Placental pericyte (primary cell): ENCODE data around the gene TMPRSS13. TPM values are rescaled to one million over a fixed set of nuclear protein-coding genes. Genes with fewer than 3 reads are reported as not detected.

ENCODE experiments used
- total RNA-seq: library from RNA; depleted of rRNA; stranded (reverse); fragments of >200 nt; gene quantifications from 2 replicates; pipeline ENCODE4 v1.2.3, GENCODE V29; 2012

TMPRSS13 gene
- not detected in 2 replicates for total RNA-seq

GRCh38 chr11:117929142-117929915 lies at the start of gene TMPRSS13:
TSS of gene TMPRSS13 (minus strand) at chr11:117929402. CDS start at chr11:117929307, 95 bp downstream.

GRCh38 chr11:117876341-117877119 lies 52.7 kb downstream of the TMPRSS13 start, which contains the start of gene FXYD6:
TSS of gene FXYD6 (minus strand) at chr11:117876658. CDS start at chr11:117842776, 33,882 bp downstream.

Other genes starting within 250 kb of the TMPRSS13 start
- gene DSCAML1, start 132.2 kb downstream of the TMPRSS13 start, total RNA-seq: not detected in 2 replicates
- gene FXYD2, start 104.7 kb downstream of the TMPRSS13 start, total RNA-seq: 0.22 TPM in 1 of 2 replicates, not detected in the other
- gene FXYD6, start 52.7 kb downstream of the TMPRSS13 start, total RNA-seq: not detected in 2 replicates
- gene IL10RA, start 57.0 kb upstream of the TMPRSS13 start, total RNA-seq: not detected in 2 replicates
- not detected in 2 replicates for gene TMPRSS4, start 147.7 kb upstream of the TMPRSS13 start, total RNA-seq
- not detected in 2 replicates for gene SMIM35, start 157.6 kb upstream of the TMPRSS13 start, total RNA-seq
- not detected in 2 replicates for gene SCN4B, start 223.4 kb upstream of the TMPRSS13 start, total RNA-seq
- gene SCN2B, start 247.2 kb upstream of the TMPRSS13 start, total RNA-seq: not detected in 2 replicates